ENCODE data around the gene GPR89A. TPM values are rescaled to one million over a fixed set of nuclear protein-coding genes. Genes with fewer than 3 reads are reported as not detected.

Gene GPR89A
- total RNA-seq, 1 experiment from 2014 or later, result 27.2 TPM

DNA sequence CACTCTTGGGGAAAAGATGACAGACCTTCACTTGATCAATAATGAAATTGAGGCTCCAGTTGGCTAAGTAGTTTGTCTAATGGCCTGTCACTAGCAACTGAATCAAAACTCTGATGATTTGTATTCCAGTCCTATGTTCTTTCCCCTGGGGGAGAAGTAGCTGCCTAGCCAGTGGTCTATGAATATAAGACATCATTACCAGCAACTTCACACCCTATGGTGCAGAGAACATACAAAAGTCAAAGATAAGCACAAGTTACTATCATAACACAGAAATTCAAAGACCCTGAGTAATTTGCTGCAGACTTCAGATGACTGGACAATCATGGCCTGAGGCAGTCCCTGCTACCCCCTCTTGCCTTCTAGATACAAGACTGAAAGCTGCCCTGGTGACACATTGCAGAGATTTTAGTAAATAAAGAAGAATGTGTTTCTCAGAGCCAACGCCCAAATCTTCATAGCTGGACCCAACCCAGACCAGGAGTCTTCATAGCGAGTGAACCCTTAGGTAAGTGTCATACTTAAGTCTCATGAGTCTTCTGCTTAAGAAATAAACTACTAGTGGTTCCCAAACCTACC, 98.4 kb downstream of the GPR89A start (continued):
- TF ChIP-seq, protein P1, sequence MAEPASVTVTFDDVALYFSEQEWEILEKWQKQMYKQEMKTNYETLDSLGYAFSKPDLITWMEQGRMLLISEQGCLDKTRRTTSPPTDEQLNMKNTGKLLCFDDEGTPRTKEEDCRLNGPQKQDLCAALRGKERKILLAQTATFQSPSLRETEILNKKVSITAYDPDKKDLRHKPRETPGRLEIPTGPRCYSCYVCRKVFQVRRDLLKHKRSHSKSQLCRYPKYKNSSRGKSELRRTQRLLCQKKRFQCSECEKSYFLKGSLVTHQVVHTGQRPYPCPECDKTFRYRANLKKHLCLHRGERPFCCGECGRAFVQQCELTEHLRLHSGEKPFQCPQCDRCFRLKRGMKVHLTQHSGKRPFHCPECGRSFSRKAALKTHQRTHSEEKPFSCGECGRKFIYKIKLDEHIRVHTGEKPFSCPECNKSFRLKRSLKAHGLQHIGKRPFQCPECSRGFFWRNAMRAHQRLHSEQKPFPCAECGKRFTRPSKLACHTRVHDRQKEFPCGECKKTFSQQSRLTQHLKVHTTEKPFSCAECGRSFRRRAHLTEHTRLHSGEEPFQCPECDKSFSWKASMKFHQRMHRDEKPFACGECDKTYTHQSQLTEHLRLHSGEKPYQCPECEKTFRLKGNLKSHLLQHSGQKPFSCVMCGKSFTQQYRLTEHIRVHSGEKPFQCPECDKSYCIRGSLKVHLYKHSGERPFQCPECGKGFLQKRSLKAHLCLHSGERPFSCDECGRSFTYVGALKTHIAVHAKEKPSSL (CRISPR knock-in tag; conservative IDR thresholded peaks at IDR 0.05), result no peak
- TF ChIP-seq, protein P2, sequence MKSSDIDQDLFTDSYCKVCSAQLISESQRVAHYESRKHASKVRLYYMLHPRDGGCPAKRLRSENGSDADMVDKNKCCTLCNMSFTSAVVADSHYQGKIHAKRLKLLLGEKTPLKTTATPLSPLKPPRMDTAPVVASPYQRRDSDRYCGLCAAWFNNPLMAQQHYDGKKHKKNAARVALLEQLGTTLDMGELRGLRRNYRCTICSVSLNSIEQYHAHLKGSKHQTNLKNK (CRISPR knock-in tag; IDR thresholded peaks at IDR 0.05), result no peak
- TF ChIP-seq MYBL2 (CRISPR knock-in tag; IDR thresholded peaks at IDR 0.05), result no peak

- peaks cover 16% of the 10 kb centered on the region for H3K4me1 Mint-ChIP-seq
- DNase-seq (ENCODE audit: low spot score), result peak; percentile 19
- TF ChIP-seq GTF2I (CRISPR knock-in tag; conservative IDR thresholded peaks at IDR 0.05) (no peak), ZNF423 (CRISPR knock-in tag; IDR thresholded peaks at IDR 0.05) (peak; percentile 32; the same call in 1 of the 2 replicates)
- CTCF ChIA-PET, result interaction anchor here (0.7 to 0.9 kb wide), 2 partner anchors 14 to 138 kb away, joined by 3 to 5 read pairs; partner anchors contain the start of gene NUDT17
- no peaks in the 10 kb centered on the region for H3K36me3 Mint-ChIP-seq
- POLR2A ChIA-PET, result no interaction called here
- no peak within 1 kb of the TSS for H3K27ac Mint-ChIP-seq
- peaks cover 4% of the 10 kb centered on the region; the same call in 1 of the 2 replicates for H3K9me3 Mint-ChIP-seq
- H3K4me3 Mint-ChIP-seq, result no peak within 1 kb of the TSS
- ATAC-seq, result peak; percentile 77
- H3K27me3 Mint-ChIP-seq (ENCODE audit: low read depth), result no peaks in the 10 kb centered on the region; the same call in 1 of the 2 replicates
Measured at GRCh38 chr1:145707183-145707867, 99.5 kb downstream of the GPR89A start, which contains the start of gene PDZK1. PDZK1 (minus strand) TSS chr1:145707368; CDS start chr1:145688021, 19,347 bp downstream.

GRCh38 chr1:145708063-145708462, 100.3 kb downstream of the GPR89A start:
- CTCF ChIA-PET, result interaction anchor here (0.6 to 2.2 kb wide), 2 partner anchors 11 to 13 kb away, joined by 3 to 11 read pairs; no protein-coding TSS in a partner anchor
- ATAC-seq (peak; percentile 28), DNase-seq (ENCODE audit: low spot score) (no peak)
- no peak overlapping the region for H3K4me3 Mint-ChIP-seq
- POLR2A ChIA-PET, result no interaction called here
- H3K36me3 Mint-ChIP-seq, result no peaks in the 10 kb centered on the region
- no peak overlapping the region for H3K27ac Mint-ChIP-seq
- H3K27me3 Mint-ChIP-seq (ENCODE audit: low read depth), result no peaks in the 10 kb centered on the region; the same call in 1 of the 2 replicates
- H3K4me1 Mint-ChIP-seq, result peaks cover 16% of the 10 kb centered on the region
- TF ChIP-seq HMGA2 (CRISPR knock-in tag; IDR thresholded peaks at IDR 0.05) (no peak), ZNF219 (CRISPR knock-in tag; IDR thresholded peaks at IDR 0.05; ENCODE audit: borderline replicate concordance) (no peak), NFYB (CRISPR knock-in tag; conservative IDR thresholded peaks at IDR 0.05; ENCODE audit: low read depth) (no peak), ZNF416 (CRISPR knock-in tag; IDR thresholded peaks at IDR 0.05) (no peak), SMAD3 (CRISPR knock-in tag; IDR thresholded peaks at IDR 0.05; ENCODE audit: borderline replicate concordance) (no peak), ELF4 (CRISPR knock-in tag; IDR thresholded peaks at IDR 0.05; ENCODE audit: low read depth) (no peak)
- TF ChIP-seq, protein P3, sequence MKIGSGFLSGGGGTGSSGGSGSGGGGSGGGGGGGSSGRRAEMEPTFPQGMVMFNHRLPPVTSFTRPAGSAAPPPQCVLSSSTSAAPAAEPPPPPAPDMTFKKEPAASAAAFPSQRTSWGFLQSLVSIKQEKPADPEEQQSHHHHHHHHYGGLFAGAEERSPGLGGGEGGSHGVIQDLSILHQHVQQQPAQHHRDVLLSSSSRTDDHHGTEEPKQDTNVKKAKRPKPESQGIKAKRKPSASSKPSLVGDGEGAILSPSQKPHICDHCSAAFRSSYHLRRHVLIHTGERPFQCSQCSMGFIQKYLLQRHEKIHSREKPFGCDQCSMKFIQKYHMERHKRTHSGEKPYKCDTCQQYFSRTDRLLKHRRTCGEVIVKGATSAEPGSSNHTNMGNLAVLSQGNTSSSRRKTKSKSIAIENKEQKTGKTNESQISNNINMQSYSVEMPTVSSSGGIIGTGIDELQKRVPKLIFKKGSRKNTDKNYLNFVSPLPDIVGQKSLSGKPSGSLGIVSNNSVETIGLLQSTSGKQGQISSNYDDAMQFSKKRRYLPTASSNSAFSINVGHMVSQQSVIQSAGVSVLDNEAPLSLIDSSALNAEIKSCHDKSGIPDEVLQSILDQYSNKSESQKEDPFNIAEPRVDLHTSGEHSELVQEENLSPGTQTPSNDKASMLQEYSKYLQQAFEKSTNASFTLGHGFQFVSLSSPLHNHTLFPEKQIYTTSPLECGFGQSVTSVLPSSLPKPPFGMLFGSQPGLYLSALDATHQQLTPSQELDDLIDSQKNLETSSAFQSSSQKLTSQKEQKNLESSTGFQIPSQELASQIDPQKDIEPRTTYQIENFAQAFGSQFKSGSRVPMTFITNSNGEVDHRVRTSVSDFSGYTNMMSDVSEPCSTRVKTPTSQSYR (CRISPR knock-in tag; IDR thresholded peaks at IDR 0.05), result no peak
- H3K9me3 Mint-ChIP-seq, result peaks cover 4% of the 10 kb centered on the region; the same call in 1 of the 2 replicates

Data from WTC11 (cell line).